ENCODE results near the gene RBM15B. TPM values are rescaled to one million over a fixed set of nuclear protein-coding genes. Genes with fewer than 3 reads are reported as not detected.
"Not testable (repeated sequence)": the region's sequence is repeated elsewhere in the genome, so short reads cannot be mapped to it uniquely, and the experiment has no call there.

Gene RBM15B
- total and polyA plus RNA-seq, 2 experiments from 2014 or later: 16.3 to 57.9 TPM

DNA sequence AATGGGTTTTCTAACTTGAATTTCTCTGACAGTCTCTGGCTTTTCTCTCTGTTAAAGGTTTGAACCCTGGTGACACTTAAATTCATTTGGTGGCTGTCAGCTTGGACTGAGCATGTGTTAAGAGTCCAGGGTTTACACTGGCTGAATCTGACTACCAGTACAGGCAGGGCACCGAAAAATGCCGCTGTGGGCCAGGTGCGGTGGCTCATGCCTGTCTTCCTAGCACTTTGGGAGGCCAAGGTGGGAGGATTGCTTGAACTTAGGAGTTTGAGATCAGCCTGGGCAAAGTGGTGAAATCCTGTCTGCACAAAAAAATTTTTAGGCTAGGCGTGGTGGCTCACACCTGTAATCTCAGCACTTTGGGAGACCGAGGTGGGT, 4.2 kb upstream of the RBM15B start:
- Histone ChIP-seq H3K9me2 (ENCODE audit: insufficient read depth) (no peaks in the 10 kb centered on the region), H2AFZ (no peak overlapping the region), H3K4me2 (peak overlapping the region; percentile 99), H3K4me3 (peak overlapping the region; percentile 100), H3K4me1 (ENCODE audit: insufficient read depth) (peaks cover 34% of the 10 kb centered on the region), H3K36me3 (ENCODE audit: insufficient read depth) (peaks cover 23% of the 10 kb centered on the region), H4K20me1 (replicated peaks; ENCODE audit: insufficient read depth) (peaks cover 32% of the 10 kb centered on the region), H3K27ac (ENCODE audit: low read depth) (no peak overlapping the region), H3K27me3 (ENCODE audit: insufficient read depth) (no peaks in the 10 kb centered on the region), H3F3A (replicated peaks; ENCODE audit: low read depth) (peaks cover 46% of the 10 kb centered on the region), H3K79me2 (replicated peaks; ENCODE audit: insufficient read depth) (peaks cover 41% of the 10 kb centered on the region)
- no peak for DNase-seq (ENCODE audit: low spot score)
- no peak for ATAC-seq
- Mint-ChIP-seq H3K4me1 (peaks cover 47% of the 10 kb centered on the region), H3K9me3 (no peaks in the 10 kb centered on the region; the same call in 2 of the 3 replicates), H3K36me3 (ENCODE audit: low read depth) (peaks cover 53% of the 10 kb centered on the region), H3K27me3 (ENCODE audit: insufficient read depth, low read depth, poor library complexity) (peaks cover 6% of the 10 kb centered on the region), H3K4me3 (peak overlapping the region; percentile 99), H3K27ac (no peak overlapping the region)
- TF ChIP-seq POLR2AphosphoS5 (IDR thresholded peaks at IDR 0.05; ENCODE audit: low read depth) (no peak), NANOG (IDR thresholded peaks at IDR 0.05; ENCODE audit: borderline replicate concordance) (no peak), EZH2 (IDR thresholded peaks at IDR 0.05; ENCODE audit: low read depth, unreplicated experiment) (no peak), CREB1 (CRISPR knock-in tag; IDR thresholded peaks at IDR 0.05; ENCODE audit: low read depth) (no peak), JUNB (IDR thresholded peaks at IDR 0.05; ENCODE audit: unreplicated experiment) (no peak), ZNF331 (CRISPR knock-in tag; IDR thresholded peaks at IDR 0.05; ENCODE audit: low read depth) (no peak), EZH2phosphoT487 (IDR thresholded peaks at IDR 0.05; ENCODE audit: unreplicated experiment) (no peak)
- TF ChIP-seq, protein P1, sequence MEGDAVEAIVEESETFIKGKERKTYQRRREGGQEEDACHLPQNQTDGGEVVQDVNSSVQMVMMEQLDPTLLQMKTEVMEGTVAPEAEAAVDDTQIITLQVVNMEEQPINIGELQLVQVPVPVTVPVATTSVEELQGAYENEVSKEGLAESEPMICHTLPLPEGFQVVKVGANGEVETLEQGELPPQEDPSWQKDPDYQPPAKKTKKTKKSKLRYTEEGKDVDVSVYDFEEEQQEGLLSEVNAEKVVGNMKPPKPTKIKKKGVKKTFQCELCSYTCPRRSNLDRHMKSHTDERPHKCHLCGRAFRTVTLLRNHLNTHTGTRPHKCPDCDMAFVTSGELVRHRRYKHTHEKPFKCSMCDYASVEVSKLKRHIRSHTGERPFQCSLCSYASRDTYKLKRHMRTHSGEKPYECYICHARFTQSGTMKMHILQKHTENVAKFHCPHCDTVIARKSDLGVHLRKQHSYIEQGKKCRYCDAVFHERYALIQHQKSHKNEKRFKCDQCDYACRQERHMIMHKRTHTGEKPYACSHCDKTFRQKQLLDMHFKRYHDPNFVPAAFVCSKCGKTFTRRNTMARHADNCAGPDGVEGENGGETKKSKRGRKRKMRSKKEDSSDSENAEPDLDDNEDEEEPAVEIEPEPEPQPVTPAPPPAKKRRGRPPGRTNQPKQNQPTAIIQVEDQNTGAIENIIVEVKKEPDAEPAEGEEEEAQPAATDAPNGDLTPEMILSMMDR (conservative IDR thresholded peaks at IDR 0.05; ENCODE audit: low read depth in 2 of 2): no peak
- TF ChIP-seq, protein P2, sequence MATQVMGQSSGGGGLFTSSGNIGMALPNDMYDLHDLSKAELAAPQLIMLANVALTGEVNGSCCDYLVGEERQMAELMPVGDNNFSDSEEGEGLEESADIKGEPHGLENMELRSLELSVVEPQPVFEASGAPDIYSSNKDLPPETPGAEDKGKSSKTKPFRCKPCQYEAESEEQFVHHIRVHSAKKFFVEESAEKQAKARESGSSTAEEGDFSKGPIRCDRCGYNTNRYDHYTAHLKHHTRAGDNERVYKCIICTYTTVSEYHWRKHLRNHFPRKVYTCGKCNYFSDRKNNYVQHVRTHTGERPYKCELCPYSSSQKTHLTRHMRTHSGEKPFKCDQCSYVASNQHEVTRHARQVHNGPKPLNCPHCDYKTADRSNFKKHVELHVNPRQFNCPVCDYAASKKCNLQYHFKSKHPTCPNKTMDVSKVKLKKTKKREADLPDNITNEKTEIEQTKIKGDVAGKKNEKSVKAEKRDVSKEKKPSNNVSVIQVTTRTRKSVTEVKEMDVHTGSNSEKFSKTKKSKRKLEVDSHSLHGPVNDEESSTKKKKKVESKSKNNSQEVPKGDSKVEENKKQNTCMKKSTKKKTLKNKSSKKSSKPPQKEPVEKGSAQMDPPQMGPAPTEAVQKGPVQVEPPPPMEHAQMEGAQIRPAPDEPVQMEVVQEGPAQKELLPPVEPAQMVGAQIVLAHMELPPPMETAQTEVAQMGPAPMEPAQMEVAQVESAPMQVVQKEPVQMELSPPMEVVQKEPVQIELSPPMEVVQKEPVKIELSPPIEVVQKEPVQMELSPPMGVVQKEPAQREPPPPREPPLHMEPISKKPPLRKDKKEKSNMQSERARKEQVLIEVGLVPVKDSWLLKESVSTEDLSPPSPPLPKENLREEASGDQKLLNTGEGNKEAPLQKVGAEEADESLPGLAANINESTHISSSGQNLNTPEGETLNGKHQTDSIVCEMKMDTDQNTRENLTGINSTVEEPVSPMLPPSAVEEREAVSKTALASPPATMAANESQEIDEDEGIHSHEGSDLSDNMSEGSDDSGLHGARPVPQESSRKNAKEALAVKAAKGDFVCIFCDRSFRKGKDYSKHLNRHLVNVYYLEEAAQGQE (IDR thresholded peaks at IDR 0.05; ENCODE audit: unreplicated experiment): no peak
- TF ChIP-seq, protein P3, sequence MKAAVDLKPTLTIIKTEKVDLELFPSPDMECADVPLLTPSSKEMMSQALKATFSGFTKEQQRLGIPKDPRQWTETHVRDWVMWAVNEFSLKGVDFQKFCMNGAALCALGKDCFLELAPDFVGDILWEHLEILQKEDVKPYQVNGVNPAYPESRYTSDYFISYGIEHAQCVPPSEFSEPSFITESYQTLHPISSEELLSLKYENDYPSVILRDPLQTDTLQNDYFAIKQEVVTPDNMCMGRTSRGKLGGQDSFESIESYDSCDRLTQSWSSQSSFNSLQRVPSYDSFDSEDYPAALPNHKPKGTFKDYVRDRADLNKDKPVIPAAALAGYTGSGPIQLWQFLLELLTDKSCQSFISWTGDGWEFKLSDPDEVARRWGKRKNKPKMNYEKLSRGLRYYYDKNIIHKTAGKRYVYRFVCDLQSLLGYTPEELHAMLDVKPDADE (IDR thresholded peaks at IDR 0.05): no peak

DNA sequence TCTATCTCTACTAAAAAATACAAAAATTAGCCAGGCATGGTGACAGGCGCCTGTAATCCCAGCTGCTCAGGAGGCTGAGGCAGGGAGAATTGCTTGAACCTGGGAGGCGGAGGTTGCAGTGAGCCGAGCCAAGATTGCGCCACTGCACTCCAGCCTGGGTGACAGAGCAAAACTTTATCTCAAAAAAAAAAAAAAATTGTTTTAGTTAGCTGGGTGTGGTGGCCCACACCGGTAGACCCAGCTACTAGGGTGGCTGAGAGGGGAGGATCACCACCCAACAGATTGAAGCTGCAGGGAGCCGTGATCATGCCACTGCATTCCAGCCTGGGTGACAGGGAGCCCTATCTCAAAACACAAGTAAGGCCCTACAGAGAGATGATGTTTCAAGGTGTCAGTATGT, 3.8 kb upstream of the RBM15B start:
- H2AFZ ChIP-seq; H3K27ac ChIP-seq (ENCODE audit: low read depth); H3K27me3 ChIP-seq (ENCODE audit: insufficient read depth); H3K9me3 Mint-ChIP-seq; H3K27me3 Mint-ChIP-seq (ENCODE audit: insufficient read depth, low read depth, poor library complexity); ATAC-seq; H3K27ac Mint-ChIP-seq; H3K9me2 ChIP-seq (ENCODE audit: insufficient read depth); DNase-seq (ENCODE audit: low spot score): not testable (repeated sequence)
- Mint-ChIP-seq H3K4me3 (peak overlapping the region; percentile 99; the same call in 1 of the 3 replicates), H3K36me3 (ENCODE audit: low read depth) (peaks cover 54% of the 10 kb centered on the region), H3K4me1 (peaks cover 44% of the 10 kb centered on the region)
- Histone ChIP-seq H3K36me3 (ENCODE audit: insufficient read depth) (peaks cover 23% of the 10 kb centered on the region), H3K4me2 (peak overlapping the region; percentile 99), H3K4me3 (peak overlapping the region; percentile 100), H3F3A (replicated peaks; ENCODE audit: low read depth) (peaks cover 46% of the 10 kb centered on the region), H3K4me1 (ENCODE audit: insufficient read depth) (peaks cover 36% of the 10 kb centered on the region), H4K20me1 (replicated peaks; ENCODE audit: insufficient read depth) (peaks cover 32% of the 10 kb centered on the region), H3K79me2 (replicated peaks; ENCODE audit: insufficient read depth) (peaks cover 46% of the 10 kb centered on the region)
